IMR-90 (cell line): ENCODE data around the gene EIF4H. TPM values are rescaled to one million over a fixed set of nuclear protein-coding genes. Genes with fewer than 3 reads are reported as not detected.

Experiments used
- ATAC-seq: fragments of 200-7000 bp; cut with Tn5 transposase; 2 replicates; pipeline ENCODE4 v1.9.1; 2020; ENCODE audit warnings: low read depth, mild to moderate bottlenecking, moderate library complexity
- BruUV-seq: library from RNA; stranded (reverse); fragments of 400-500 nt; replicated peaks from 2 replicates; lab custom pipeline; 2021; lab: Mats Ljungman, UMichigan
- CTCF ChIA-PET: fragments of 300-600 bp; formaldehyde crosslinking; extraction: SDS; loops from one replicate; lab custom pipeline; 2021; ENCODE audit warnings: antibody characterized with exemption; lab: Yijun Ruan, JAX
- POLR2A ChIA-PET: fragments of 300-600 bp; sonication (Branson Sonifier 250); formaldehyde crosslinking; loops from one replicate; lab custom pipeline; 2022; ENCODE audit warnings: antibody characterized with exemption; ENCODE audit not compliant: unreplicated experiment; lab: Charles Lee
- DNase-seq: peaks from one replicate; pipeline ENCODE4 v3.0.0; 2013
- H2AFZ ChIP-seq: replicated peaks from 2 replicates; pipeline ENCODE3; 2013; ENCODE audit warnings: low read length, mild to moderate bottlenecking; ENCODE audit not compliant: poor library complexity
- H2AK5ac ChIP-seq: 2 replicates; pipeline ENCODE4 v1.6.1; 2013; ENCODE audit warnings: low read depth, low read length, inconsistent platforms
- H2AK9ac ChIP-seq: replicated peaks from 2 replicates; pipeline ENCODE3; 2013; ENCODE audit warnings: mild to moderate bottlenecking, low read depth, low read length, moderate library complexity; ENCODE audit not compliant: poor library complexity
- H2BK120ac ChIP-seq: 2 replicates; pipeline ENCODE4 v1.6.1; 2013; ENCODE audit warnings: low read depth, low read length, inconsistent platforms
- H2BK15ac ChIP-seq: 3 replicates; pipeline ENCODE4 v1.6.1; 2013; ENCODE audit warnings: low read depth, low read length, inconsistent platforms
- H2BK20ac ChIP-seq: 2 replicates; pipeline ENCODE4 v1.6.1; 2013; ENCODE audit warnings: low read depth, mild to moderate bottlenecking, inconsistent platforms, low read length, moderate library complexity
- H2BK5ac ChIP-seq: 2 replicates; pipeline ENCODE4 v1.6.1; 2013; ENCODE audit warnings: mild to moderate bottlenecking, low read depth, low read length, inconsistent platforms; ENCODE audit not compliant: poor library complexity, severe bottlenecking
- H3K14ac ChIP-seq: replicated peaks from 2 replicates; pipeline ENCODE4 v1.6.1; 2013; ENCODE audit warnings: low read depth, low read length, inconsistent platforms
- H3K18ac ChIP-seq: 2 replicates; pipeline ENCODE4 v1.6.1; 2013; ENCODE audit warnings: low read depth, low read length, control low read depth
- H3K23ac ChIP-seq: 2 replicates; pipeline ENCODE4 v1.6.1; 2013; ENCODE audit warnings: low read depth, low read length, inconsistent platforms
- H3K27ac ChIP-seq: 2 replicates; pipeline ENCODE4 v1.5.1; 2013; ENCODE audit warnings: mild to moderate bottlenecking, control low read depth, low read length; ENCODE audit not compliant: insufficient read depth
- H3K27me3 ChIP-seq: 2 replicates; pipeline ENCODE4 v1.6.1; 2013; ENCODE audit warnings: low read length; ENCODE audit not compliant: control insufficient read depth, insufficient read depth
- H3K36me3 ChIP-seq: 2 replicates; pipeline ENCODE4 v1.6.1; 2013; ENCODE audit warnings: low read length, mixed read lengths; ENCODE audit not compliant: control insufficient read depth, insufficient read depth
- H3K4ac ChIP-seq: 2 replicates; pipeline ENCODE4 v1.6.1; 2013; ENCODE audit warnings: low read depth, low read length, inconsistent platforms
- H3K4me1 ChIP-seq: 2 replicates; pipeline ENCODE4 v1.6.1; 2013; ENCODE audit warnings: low read length, mixed read lengths; ENCODE audit not compliant: control insufficient read depth, insufficient read depth
- H3K4me2 ChIP-seq: 2 replicates; pipeline ENCODE4 v1.6.1; 2013; ENCODE audit warnings: low read depth, mild to moderate bottlenecking, control low read depth, low read length, moderate library complexity
- H3K4me3 ChIP-seq: 2 replicates; pipeline ENCODE4 v1.5.1; 2013; ENCODE audit warnings: low read depth, mild to moderate bottlenecking, control low read depth, low read length, moderate library complexity; ENCODE audit not compliant: insufficient read depth
- H3K56ac ChIP-seq: 2 replicates; pipeline ENCODE4 v1.6.1; 2013; ENCODE audit warnings: low read length, inconsistent platforms; ENCODE audit not compliant: insufficient read depth; ENCODE audit errors: extremely low read depth
- H3K79me1 ChIP-seq, 2 experiments: 2 replicates each; pipeline ENCODE4 v1.6.1; 2013; ENCODE audit warnings: low read length in 2 of 2, inconsistent platforms in 1 of 2, low read depth in 1 of 2
- H3K9ac ChIP-seq: 2 replicates; pipeline ENCODE4 v1.6.1; 2013; ENCODE audit warnings: low read depth, low read length, control low read depth
- H3K9me1 ChIP-seq: 2 replicates; pipeline ENCODE4 v1.6.1; 2013; ENCODE audit warnings: low read length, inconsistent platforms; ENCODE audit not compliant: insufficient read depth
- H3K9me3 ChIP-seq: 2 replicates; pipeline ENCODE4 v1.6.1; 2013; ENCODE audit warnings: low read length; ENCODE audit not compliant: control insufficient read depth, insufficient read depth
- H4K20me1 ChIP-seq: 2 replicates; pipeline ENCODE4 v1.6.1; 2013; ENCODE audit warnings: low read length, inconsistent platforms; ENCODE audit not compliant: insufficient read depth
- H4K5ac ChIP-seq: 2 replicates; pipeline ENCODE4 v1.6.1; 2013; ENCODE audit warnings: mild to moderate bottlenecking, low read depth, low read length, control low read depth
- H4K8ac ChIP-seq, 2 experiments: 2 replicates each; pipeline ENCODE4 v1.6.1; 2013; ENCODE audit warnings: low read depth in 2 of 2, low read length in 2 of 2, control low read depth in 1 of 2, inconsistent platforms in 1 of 2
- H4K91ac ChIP-seq: 2 replicates; pipeline ENCODE4 v1.6.1; 2013; ENCODE audit warnings: low read depth, low read length, inconsistent platforms; ENCODE audit not compliant: insufficient read depth
- CTCF ChIP-seq: conservative IDR thresholded peaks from 2 replicates; pipeline ENCODE4 v1.5.1; 2012; ENCODE audit warnings: mild to moderate bottlenecking, low read depth, low read length, improper control_type of control experiment
- ELK1 ChIP-seq: fragments of 150-350 bp; IDR thresholded peaks from 2 replicates; pipeline ENCODE4 v1.6.1; 2016; ENCODE audit warnings: low read depth, mild to moderate bottlenecking, low read length, moderate library complexity, borderline replicate concordance
- MAFK ChIP-seq: IDR thresholded peaks from 2 replicates; pipeline ENCODE4 v1.6.1; 2012; ENCODE audit warnings: low read depth, low read length, improper control_type of control experiment
- MAZ ChIP-seq: IDR thresholded peaks from 2 replicates; pipeline ENCODE4 v1.6.1; 2012; ENCODE audit warnings: low read depth, mild to moderate bottlenecking, low read length, improper control_type of control experiment, moderate library complexity, borderline replicate concordance
- POLR2A ChIP-seq: IDR thresholded peaks from 2 replicates; pipeline ENCODE4 v1.6.1; 2012; ENCODE audit warnings: mild to moderate bottlenecking, low read depth, low read length
- RCOR1 ChIP-seq: IDR thresholded peaks from 2 replicates; pipeline ENCODE4 v1.6.1; 2012; ENCODE audit warnings: mild to moderate bottlenecking, low read length, improper control_type of control experiment; ENCODE audit not compliant: insufficient replicate concordance
- WGBS, 2 experiments: methylation state at CpG; one replicate each; pipeline versions ENCODE4 v1.1.5 to v1.1.7; 2013; ENCODE audit warnings: missing lambda C conversion rate in 2 of 2; ENCODE audit not compliant: insufficient read length in 1 of 2; ENCODE audit errors: extremely low coverage in 2 of 2; 5-methylcytosine and 5-hydroxymethylcytosine counted together
- dilution Hi-C: fragments of 300-500 bp; cut with HindIII; formaldehyde crosslinking; loops from one replicate; pipeline ENCODE4 v1.14.3; 2018; ENCODE audit warnings: low sequenced_read_pairs; ENCODE audit not compliant: unreplicated experiment
- in situ Hi-C: fragments of 300-500 bp; cut with MboI; formaldehyde crosslinking; loops from 3 replicates; pipeline ENCODE4 v1.14.3; 2019; ENCODE audit warnings: low sequenced_read_pairs, inconsistent platforms, mixed read lengths
- intact Hi-C: fragments of 100-400 bp; cut with micrococcal nuclease; formaldehyde crosslinking; loops from 2 replicates; pipeline ENCODE4 v1.10.0; 2022
- polyA plus RNA-seq, 3 experiments: library from polyadenylated mRNA; depleted of rRNA; stranded (reverse); fragments of >200 nt; gene quantifications; 2 replicates each; pipeline ENCODE4 v1.2.3, GENCODE V29; 2012; ENCODE audit warnings: low replicate concordance in 1 of 3
- total RNA-seq: library from RNA; depleted of rRNA; stranded (reverse); fragments of >200 nt; gene quantifications from 2 replicates; pipeline ENCODE4 v1.2.3, GENCODE V29; 2012

EIF4H gene
- total and polyA plus RNA-seq, 2 of the 4 experiments (the other 2 are of a cell fraction) = 241 to 321 TPM

DNA sequence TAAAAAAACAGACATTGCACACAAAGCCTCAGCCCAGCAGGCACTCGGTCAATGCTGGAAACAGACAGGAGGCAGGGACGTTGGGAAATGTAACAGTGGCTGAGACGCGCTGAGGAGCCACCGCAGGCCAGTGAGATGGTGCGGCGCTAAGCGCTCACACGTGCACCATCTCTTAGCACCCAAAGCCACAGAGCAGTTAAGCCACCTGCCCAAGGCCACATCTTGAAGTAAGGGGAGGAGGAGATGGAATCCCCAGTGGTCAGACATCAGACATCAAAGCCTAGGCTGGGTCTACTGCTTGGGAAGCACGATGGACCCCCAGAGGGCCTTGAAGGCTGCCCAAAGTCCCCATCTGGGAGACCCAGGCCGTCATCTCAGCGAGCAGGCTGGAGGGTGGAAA lies 51.2 kb downstream of the EIF4H start:
- no peaks in the 10 kb centered on the region for H3K9me3 ChIP-seq
- ChIA-PET POLR2A (no interaction called here), CTCF (no interaction called here)
- H3K36me3 ChIP-seq = peaks cover 14% of the 10 kb centered on the region
- no peak for ATAC-seq
- no peak overlapping the region for H4K8ac ChIP-seq
- H3K23ac ChIP-seq = no peak overlapping the region
- no peak overlapping the region for H3K4me2 ChIP-seq
- no peak overlapping the region for H2BK5ac ChIP-seq
- no peak overlapping the region for H2BK15ac ChIP-seq
- no peaks in the 10 kb centered on the region for H3K4me1 ChIP-seq
- H4K5ac ChIP-seq = no peak overlapping the region
- H2AK9ac ChIP-seq = no peak overlapping the region
- dilution Hi-C loops = no loop called here
- no peak overlapping the region for H3K14ac ChIP-seq
- H4K20me1 ChIP-seq = no peaks in the 10 kb centered on the region
- H2BK120ac ChIP-seq = no peak overlapping the region
- no peak overlapping the region for H3K27ac ChIP-seq
- no peak overlapping the region for H3K18ac ChIP-seq
- H3K9me1 ChIP-seq = no peaks in the 10 kb centered on the region; the same call in 1 of the 2 replicates
- no peak for DNase-seq
- H3K4ac ChIP-seq = no peak overlapping the region
- in situ Hi-C loops = loop anchor here (25.0 kb wide), 1 partner anchor 137 kb away; no protein-coding TSS in a partner anchor
- H3K4me3 ChIP-seq = no peak overlapping the region
- 82% methylated on average over 3 of the region's 12 CpGs; no CpG with 5 or more reads in 1 of the 2 experiments for WGBS, 2 experiments
- no peaks in the 10 kb centered on the region; the same call in 1 of the 2 replicates for H3K27me3 ChIP-seq
- no peak overlapping the region for H3K56ac ChIP-seq
- H3K9ac ChIP-seq = no peak overlapping the region
- H2AK5ac ChIP-seq = no peak overlapping the region
- intact Hi-C loops = no loop called here
- no peak overlapping the region for H2AFZ ChIP-seq
- TF ChIP-seq MAFK (no peak), ELK1 (no peak), MAZ (no peak), CTCF (no peak), POLR2A (no peak), RCOR1 (no peak)
- H3K79me1 ChIP-seq = no peaks in the 10 kb centered on the region
- no peak overlapping the region for H4K91ac ChIP-seq
- no peak overlapping the region for H2BK20ac ChIP-seq
- BruUV-seq = no TSS peak
